Lung (tissue), 12 donors: ENCODE measurements around the gene TTLL8. TPM values are rescaled to one million over a fixed set of nuclear protein-coding genes. Genes with fewer than 3 reads are reported as not detected.

Source experiments
- ATAC-seq: fragments of 200-7000 bp; cut with Tn5 transposase; one replicate; pipeline ENCODE4 v1.9.1; 2020; ENCODE audit warnings: moderate number of reproducible peaks; ENCODE audit not compliant: insufficient read depth, low FRiP score
- DNase-seq, 3 donors: peaks; one replicate each; pipeline ENCODE4 v3.0.0-alpha.2; 2013 to 2017
- H3K27ac ChIP-seq, 2 donors: one replicate each; pipeline ENCODE4 v1.5.1; 2013; ENCODE audit warnings: mild to moderate bottlenecking in 2 of 2, moderate library complexity in 2 of 2, control low read depth in 1 of 2, inconsistent platforms in 1 of 2, low read depth in 1 of 2, low read length in 1 of 2
- H3K27me3 ChIP-seq, 3 donors: one replicate each; pipeline ENCODE4 v1.5.1; 2013; ENCODE audit warnings: low read length in 2 of 3; ENCODE audit not compliant: control insufficient read depth in 3 of 3, insufficient read depth in 3 of 3
- H3K36me3 ChIP-seq, 4 donors: one replicate each; pipeline ENCODE4 v1.5.1; 2013; ENCODE audit warnings: low read length in 4 of 4, mild to moderate bottlenecking in 1 of 4, moderate library complexity in 1 of 4; ENCODE audit not compliant: control insufficient read depth in 4 of 4, insufficient read depth in 4 of 4
- H3K4me1 ChIP-seq, 5 donors: one replicate each; pipeline ENCODE4 v1.5.1; 2013; ENCODE audit warnings: low read length in 5 of 5, mild to moderate bottlenecking in 2 of 5, moderate library complexity in 1 of 5; ENCODE audit not compliant: control insufficient read depth in 5 of 5, insufficient read depth in 5 of 5
- H3K4me3 ChIP-seq: one replicate; pipeline ENCODE4 v1.5.1; 2013; ENCODE audit warnings: mild to moderate bottlenecking, control low read depth, moderate library complexity
- H3K9ac ChIP-seq, 2 donors: one replicate each; pipeline ENCODE4 v1.5.1; 2013; ENCODE audit warnings: low read length in 2 of 2, control low read depth in 1 of 2; ENCODE audit not compliant: insufficient read depth in 1 of 2
- H3K9me3 ChIP-seq, 4 donors: one replicate each; pipeline ENCODE4 v1.5.1; 2013; ENCODE audit warnings: low read length in 3 of 4, mild to moderate bottlenecking in 1 of 4, moderate library complexity in 1 of 4; ENCODE audit not compliant: control insufficient read depth in 4 of 4, insufficient read depth in 3 of 4
- WGBS, 2 donors: extraction: QIAGEN DNeasy Blood & Tissue Kit; methylation state at CpG; one replicate each; pipeline ENCODE4 v1.1.7; 2013; 5-methylcytosine and 5-hydroxymethylcytosine counted together
- polyA plus RNA-seq, 2 donors: library from polyadenylated mRNA; stranded (reverse); fragments of 200-250 nt; gene quantifications; one replicate each; pipeline ENCODE4 v1.2.1, GENCODE V29; 2013
- total RNA-seq, 2 donors: library from RNA; depleted of rRNA in 1 of 2; stranded (reverse); fragments of >200 nt in 1 of 2; gene quantifications; one replicate each; pipeline ENCODE4 v1.2.1, GENCODE V29; 2014 to 2021
- TF ChIP-seq, protein P1 (sequence below): IDR thresholded peaks from 2 replicates; pipeline ENCODE4 v1.5.1; 2012; ENCODE audit warnings: mild to moderate bottlenecking; ENCODE audit errors: control extremely low read depth, extremely low read depth
- donor health status: control.
- donor health status: control.
- donor health status: Bipolar disorder and iron deficiency.
- donor health status: healthy.
- donor health status: DM: yes; HTN: yes; CAD: no.

TTLL8 gene
- total and polyA plus RNA-seq, 4 donors, result not detected

DNA sequence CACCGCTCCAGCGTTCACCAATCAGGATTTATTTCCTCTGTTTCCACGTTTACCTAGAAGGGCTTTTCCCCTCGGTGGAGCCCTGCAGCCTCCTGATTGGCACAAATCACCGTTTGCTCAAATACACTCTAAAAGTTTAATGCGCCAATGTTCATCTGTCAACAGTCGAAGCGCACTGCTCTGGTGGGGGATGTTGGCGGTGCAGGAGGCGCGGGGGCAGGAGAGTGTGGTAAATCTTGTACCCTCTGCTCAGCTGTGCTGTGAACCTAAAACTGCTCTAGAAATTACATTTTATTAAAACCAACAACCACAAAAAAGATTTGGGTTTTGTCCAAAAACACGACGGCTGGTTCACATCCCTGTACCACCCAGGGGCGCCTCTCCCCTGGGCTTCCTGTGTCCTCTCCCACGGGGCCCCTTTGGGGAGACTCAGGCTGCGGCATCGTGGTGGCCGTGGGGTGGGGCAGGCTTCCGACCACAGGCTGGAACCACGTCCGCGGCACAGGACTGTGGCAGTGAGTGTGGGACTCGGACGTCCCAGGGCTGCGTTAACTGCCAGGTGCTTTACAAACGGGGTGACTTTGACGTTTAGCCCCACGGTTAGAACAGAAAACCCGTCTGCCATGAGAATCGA lies 13.5 kb downstream of the TTLL8 start:
- TF ChIP-seq, protein P1, sequence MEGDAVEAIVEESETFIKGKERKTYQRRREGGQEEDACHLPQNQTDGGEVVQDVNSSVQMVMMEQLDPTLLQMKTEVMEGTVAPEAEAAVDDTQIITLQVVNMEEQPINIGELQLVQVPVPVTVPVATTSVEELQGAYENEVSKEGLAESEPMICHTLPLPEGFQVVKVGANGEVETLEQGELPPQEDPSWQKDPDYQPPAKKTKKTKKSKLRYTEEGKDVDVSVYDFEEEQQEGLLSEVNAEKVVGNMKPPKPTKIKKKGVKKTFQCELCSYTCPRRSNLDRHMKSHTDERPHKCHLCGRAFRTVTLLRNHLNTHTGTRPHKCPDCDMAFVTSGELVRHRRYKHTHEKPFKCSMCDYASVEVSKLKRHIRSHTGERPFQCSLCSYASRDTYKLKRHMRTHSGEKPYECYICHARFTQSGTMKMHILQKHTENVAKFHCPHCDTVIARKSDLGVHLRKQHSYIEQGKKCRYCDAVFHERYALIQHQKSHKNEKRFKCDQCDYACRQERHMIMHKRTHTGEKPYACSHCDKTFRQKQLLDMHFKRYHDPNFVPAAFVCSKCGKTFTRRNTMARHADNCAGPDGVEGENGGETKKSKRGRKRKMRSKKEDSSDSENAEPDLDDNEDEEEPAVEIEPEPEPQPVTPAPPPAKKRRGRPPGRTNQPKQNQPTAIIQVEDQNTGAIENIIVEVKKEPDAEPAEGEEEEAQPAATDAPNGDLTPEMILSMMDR, result no peak
- Histone ChIP-seq H3K36me3 (no peaks in the 10 kb centered on the region), H3K9me3 (peaks cover 0 to 6% (median under 1%) of the 10 kb centered on the region in 4 donors), H3K4me3 (no peak overlapping the region), H3K4me1 (no peaks in the 10 kb centered on the region), H3K27ac (no peak overlapping the region), H3K27me3 (peaks cover 7 to 8% (median 8%) of the 10 kb centered on the region in 3 donors), H3K9ac (no peak overlapping the region)
- 24 to 50% methylated on average over 30 of the region's 30 CpGs for WGBS, 2 donors
- ATAC-seq (no peak), DNase-seq (no peak)

DNA sequence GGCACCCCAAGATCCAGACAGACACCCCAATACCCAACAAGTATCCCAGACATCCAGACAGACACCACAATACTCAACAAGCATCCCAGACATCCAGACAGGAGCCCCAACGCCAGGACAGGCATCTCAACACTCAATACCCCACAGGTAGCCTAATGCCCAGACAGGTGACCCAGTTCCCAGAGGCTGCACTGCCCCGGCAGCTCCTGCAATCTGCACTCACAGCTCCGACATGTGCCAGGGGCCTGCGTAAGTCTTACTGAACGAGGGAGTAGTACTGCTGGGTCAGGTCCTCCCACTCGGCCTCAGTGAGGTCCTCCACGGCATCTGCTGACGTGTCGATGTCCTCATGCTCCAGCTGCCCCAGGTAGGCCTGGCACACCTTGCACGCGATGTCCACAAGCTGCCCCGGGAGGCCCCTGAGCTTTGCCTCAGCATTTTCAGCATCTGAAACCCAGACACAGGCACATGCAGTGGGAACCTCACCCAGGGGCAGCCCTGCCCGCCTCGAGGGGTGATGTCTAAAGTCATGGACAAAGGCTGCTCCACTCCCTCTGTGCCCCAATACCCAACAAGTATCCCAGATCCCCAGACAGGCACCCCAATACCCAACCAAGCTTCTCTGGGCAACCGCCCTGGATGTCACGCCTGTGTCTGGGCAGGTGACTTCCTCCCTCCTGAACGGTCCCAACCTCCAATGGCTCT lies 16.6 kb downstream of the TTLL8 start:
- peaks cover 0 to 8% (median 1%) of the 10 kb centered on the region in 4 donors for H3K9me3 ChIP-seq
- H3K4me3 ChIP-seq, result no peak overlapping the region
- DNase-seq (no peak), ATAC-seq (no peak)
- TF ChIP-seq, protein P1, result no peak
- no peaks in the 10 kb centered on the region for H3K4me1 ChIP-seq
- H3K27me3 ChIP-seq, result peaks cover 6 to 8% (median 7%) of the 10 kb centered on the region in 3 donors
- H3K27ac ChIP-seq, result no peak overlapping the region
- whole genome bisulfite sequencing, 2 donors, result 83 to 84% methylated on average over 17 of the region's 17 CpGs
- H3K36me3 ChIP-seq, result no peaks in the 10 kb centered on the region
- H3K9ac ChIP-seq, result no peak overlapping the region

DNA sequence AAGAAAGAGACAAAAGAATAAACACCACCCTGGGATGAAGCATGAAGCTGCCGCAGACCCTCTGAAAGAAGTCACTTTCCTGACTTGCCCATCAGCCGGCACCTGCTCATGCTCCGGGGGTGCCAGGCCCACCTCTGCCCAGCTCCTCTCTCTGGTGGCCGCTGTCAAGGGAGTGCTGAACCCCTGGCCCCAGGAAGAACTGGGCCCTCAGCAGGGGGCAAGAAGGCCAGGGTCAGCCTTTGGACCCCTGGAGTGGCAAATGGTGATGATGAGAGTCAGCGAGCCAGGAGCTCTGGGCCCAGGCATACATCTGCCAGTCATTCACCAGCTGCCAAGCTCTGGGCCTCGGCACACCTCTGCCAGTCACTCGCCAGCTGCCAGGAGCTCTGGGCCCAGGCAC lies 17.4 kb downstream of the TTLL8 start:
- no peak overlapping the region for H3K27ac ChIP-seq
- 88 to 95% methylated on average over 7 of the region's 7 CpGs for WGBS, 2 donors
- no peak overlapping the region for H3K9ac ChIP-seq
- no peaks in the 10 kb centered on the region for H3K36me3 ChIP-seq
- H3K4me3 ChIP-seq, result no peak overlapping the region
- TF ChIP-seq, protein P1, result no peak
- ATAC-seq (no peak), DNase-seq (no peak)
- peaks cover 0 to 8% (median 7%) of the 10 kb centered on the region in 3 donors for H3K27me3 ChIP-seq
- no peaks in the 10 kb centered on the region for H3K4me1 ChIP-seq
- peaks cover 0 to 8% (median 1%) of the 10 kb centered on the region in 4 donors for H3K9me3 ChIP-seq
